Immature natural killer cell (primary cell): Measurements from ENCODE around the gene MARVELD3. TPM values are rescaled to one million over a fixed set of nuclear protein-coding genes. Genes with fewer than 3 reads are reported as not detected.

Experiments
- DNase-seq, 3 donors: peaks; one replicate each; pipeline ENCODE4 v3.0.0; 2022; ENCODE audit warnings: mixed read lengths in 1 of 3
- H3K27ac Mint-ChIP-seq, 6 donors: one replicate each; pipeline ENCODE4 v1.8.0; 2020; ENCODE audit warnings: mixed read lengths in 6 of 6, mild to moderate bottlenecking in 5 of 6, inconsistent platforms in 4 of 6, moderate library complexity in 3 of 6
- H3K27me3 Mint-ChIP-seq, 3 donors: one replicate each; pipeline ENCODE4 v1.8.0; 2020 to 2021; ENCODE audit warnings: low read depth in 3 of 3, mild to moderate bottlenecking in 3 of 3, mixed read lengths in 3 of 3, moderate library complexity in 3 of 3, inconsistent platforms in 1 of 3
- H3K36me3 Mint-ChIP-seq, 3 donors: one replicate each; pipeline ENCODE4 v1.8.0; 2020; ENCODE audit warnings: mixed read lengths in 3 of 3, inconsistent platforms in 2 of 3, mild to moderate bottlenecking in 2 of 3
- H3K4me1 Mint-ChIP-seq, 2 donors: one replicate each; pipeline ENCODE4 v1.8.0; 2020; ENCODE audit warnings: inconsistent platforms in 2 of 2, mild to moderate bottlenecking in 2 of 2, mixed read lengths in 2 of 2, moderate library complexity in 1 of 2
- H3K4me3 Mint-ChIP-seq, 5 donors: one replicate each; pipeline ENCODE4 v1.8.0; 2020; ENCODE audit warnings: mild to moderate bottlenecking in 5 of 5, mixed read lengths in 5 of 5, inconsistent platforms in 3 of 5, moderate library complexity in 3 of 5
- H3K9me3 Mint-ChIP-seq, 6 donors: one replicate each; pipeline ENCODE4 v1.8.0; 2020; ENCODE audit warnings: mild to moderate bottlenecking in 6 of 6, mixed read lengths in 6 of 6, inconsistent platforms in 4 of 6, moderate library complexity in 3 of 6
- polyA plus RNA-seq, 3 donors: library from polyadenylated mRNA; unstranded; fragments of 300-500 nt; fragmentation: Illumina TruSeq; gene quantifications; one replicate each; pipeline ENCODE4 v1.2.3, GENCODE V29; 2021

Gene MARVELD3
- polyA plus RNA-seq, 3 donors from 2014 or later, result not detected

DNA sequence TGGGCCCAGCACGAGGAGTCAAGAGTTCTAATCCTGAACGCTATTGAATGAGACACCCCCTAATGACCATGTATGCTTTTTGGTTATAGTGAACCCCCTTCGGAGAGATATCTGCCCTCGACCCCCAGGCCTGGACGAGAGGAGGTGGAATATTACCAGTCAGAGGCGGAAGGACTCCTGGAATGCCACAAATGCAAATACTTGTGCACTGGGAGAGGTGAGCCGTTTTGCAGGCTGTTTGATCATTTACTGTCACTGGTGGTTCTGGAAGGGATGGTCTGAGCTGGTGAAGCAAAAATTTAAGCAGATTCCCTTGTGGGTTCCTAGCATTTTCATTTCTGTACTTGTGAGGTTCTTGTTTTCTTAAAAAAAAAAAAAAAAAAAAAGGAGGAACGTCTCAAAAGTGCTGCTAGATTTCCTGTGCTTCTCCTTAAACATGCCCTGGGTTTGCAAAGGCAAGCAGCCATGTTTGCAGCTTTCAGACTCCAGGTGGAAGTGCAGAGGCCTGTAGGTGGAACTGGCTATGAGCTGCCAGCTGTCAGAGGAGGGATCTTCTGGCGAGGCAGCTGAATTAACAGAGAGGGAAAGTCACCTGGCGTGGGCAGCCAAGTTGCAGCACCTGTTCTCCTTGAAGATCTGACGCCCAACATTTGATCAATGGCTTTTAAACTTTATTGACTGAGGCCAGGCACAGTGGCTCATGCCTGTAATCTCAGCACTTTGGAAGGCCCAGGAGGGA is 3.5 kb downstream of the MARVELD3 start:
- Mint-ChIP-seq H3K9me3 (no peaks in the 10 kb centered on the region), H3K27ac (no peak overlapping the region), H3K27me3 (peaks cover 2 to 4% (median 3%) of the 10 kb centered on the region in 3 donors), H3K4me3 (no peak overlapping the region), H3K4me1 (peaks cover 0 to 3% of the 10 kb centered on the region in 2 donors), H3K36me3 (no peaks in the 10 kb centered on the region)
- DNase-seq, result no peak

DNA sequence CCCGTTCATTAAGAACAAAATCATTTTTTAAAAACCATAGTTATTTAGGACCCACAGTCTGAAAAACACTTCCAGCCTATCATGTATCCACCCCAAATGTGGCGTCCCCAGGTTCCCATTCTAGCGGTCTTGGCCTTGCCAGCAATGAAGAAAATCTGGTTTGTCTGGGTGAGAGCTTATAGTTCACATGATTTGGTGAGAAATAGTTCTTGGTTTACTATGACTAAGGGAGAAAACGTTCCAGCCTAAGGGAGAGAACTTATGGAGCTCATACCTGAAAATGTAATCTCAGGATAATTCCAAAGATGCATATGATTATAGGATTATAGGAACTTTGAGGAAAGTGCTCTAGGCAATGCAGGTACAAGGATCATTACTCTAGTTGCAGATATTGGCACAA is 4.8 kb downstream of the MARVELD3 start:
- Mint-ChIP-seq H3K27me3 (peaks cover 2 to 4% (median 3%) of the 10 kb centered on the region in 3 donors), H3K36me3 (no peaks in the 10 kb centered on the region), H3K9me3 (no peaks in the 10 kb centered on the region), H3K4me3 (no peak overlapping the region), H3K27ac (no peak overlapping the region), H3K4me1 (peaks cover 0 to 1% of the 10 kb centered on the region in 2 donors)
- no peak for DNase-seq

DNA sequence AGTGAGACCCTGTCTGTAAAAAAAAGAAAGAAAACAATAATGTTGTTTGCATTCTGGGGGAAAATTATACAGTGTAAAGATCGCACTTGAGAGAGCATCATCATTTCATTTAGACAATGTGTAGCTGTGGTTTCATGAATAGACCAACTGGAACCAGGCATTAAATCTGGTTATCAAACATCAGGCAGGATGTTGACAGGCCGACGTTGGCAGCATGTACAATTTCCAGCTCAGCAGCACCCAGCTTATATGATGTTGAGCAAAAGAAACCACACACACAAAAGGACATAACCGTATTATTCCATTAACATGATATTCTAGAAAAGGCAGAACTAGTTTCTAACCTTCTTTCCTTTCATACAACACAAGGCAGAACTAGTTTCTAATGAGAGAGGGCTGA is 5.8 kb downstream of the MARVELD3 start:
- Mint-ChIP-seq H3K36me3 (no peaks in the 10 kb centered on the region), H3K4me3 (no peak overlapping the region), H3K27ac (no peak overlapping the region), H3K27me3 (peaks cover 2 to 3% (median 2%) of the 10 kb centered on the region in 3 donors), H3K4me1 (no peaks in the 10 kb centered on the region), H3K9me3 (no peaks in the 10 kb centered on the region)
- DNase-seq, result no peak

DNA sequence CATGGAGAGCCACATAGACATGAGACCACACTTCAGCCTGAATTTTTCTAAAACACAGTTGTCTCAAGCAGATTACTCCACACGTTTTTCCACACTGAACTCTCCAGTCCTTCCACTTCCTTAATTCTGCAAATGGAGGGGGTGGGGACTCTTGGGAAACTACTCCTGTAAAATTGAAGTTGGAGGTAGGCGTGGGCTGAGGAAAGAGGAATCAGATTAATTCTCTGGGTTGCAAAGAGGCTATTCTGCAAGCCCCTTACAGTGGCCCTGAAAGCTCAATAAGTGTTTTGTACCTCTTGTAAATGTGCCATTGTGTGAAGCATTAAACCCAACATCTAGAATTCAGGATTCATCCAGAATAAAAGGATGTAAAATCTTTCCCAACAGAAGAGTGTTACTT is 9.6 kb downstream of the MARVELD3 start:
- peaks cover 0 to 2% (median 0%) of the 10 kb centered on the region in 3 donors for H3K27me3 Mint-ChIP-seq
- no peaks in the 10 kb centered on the region for H3K4me1 Mint-ChIP-seq
- no peak overlapping the region for H3K4me3 Mint-ChIP-seq
- DNase-seq, result no peak
- H3K9me3 Mint-ChIP-seq, result no peaks in the 10 kb centered on the region
- H3K27ac Mint-ChIP-seq, result no peak overlapping the region
- H3K36me3 Mint-ChIP-seq, result peaks cover 0 to 12% (median 3%) of the 10 kb centered on the region in 3 donors

DNA sequence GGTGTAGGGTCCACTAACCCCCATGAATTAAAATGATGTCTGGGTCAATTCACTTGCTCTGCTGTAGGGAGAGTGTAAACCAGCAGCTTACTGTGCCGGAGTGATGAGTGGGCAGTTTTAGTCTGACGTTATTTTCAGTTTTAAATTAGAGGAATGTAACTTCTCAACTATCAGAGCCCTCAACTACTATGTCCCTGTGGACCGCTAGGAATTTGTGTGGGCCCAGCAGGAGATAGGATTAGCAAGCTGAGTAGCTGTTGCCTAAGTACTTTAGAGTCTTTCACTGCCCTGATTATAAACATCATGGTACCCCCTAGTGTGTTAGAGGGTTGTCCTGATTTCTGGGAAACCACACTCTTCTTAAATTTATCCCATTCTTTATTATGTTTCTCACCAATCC is 11.4 kb downstream of the MARVELD3 start:
- H3K9me3 Mint-ChIP-seq, result no peaks in the 10 kb centered on the region
- H3K4me3 Mint-ChIP-seq, result no peak overlapping the region
- DNase-seq, result no peak
- H3K27me3 Mint-ChIP-seq, result peaks cover 0 to 2% (median 0%) of the 10 kb centered on the region in 3 donors
- peaks cover 0 to 15% (median 3%) of the 10 kb centered on the region in 3 donors for H3K36me3 Mint-ChIP-seq
- no peak overlapping the region for H3K27ac Mint-ChIP-seq
- no peaks in the 10 kb centered on the region for H3K4me1 Mint-ChIP-seq

DNA sequence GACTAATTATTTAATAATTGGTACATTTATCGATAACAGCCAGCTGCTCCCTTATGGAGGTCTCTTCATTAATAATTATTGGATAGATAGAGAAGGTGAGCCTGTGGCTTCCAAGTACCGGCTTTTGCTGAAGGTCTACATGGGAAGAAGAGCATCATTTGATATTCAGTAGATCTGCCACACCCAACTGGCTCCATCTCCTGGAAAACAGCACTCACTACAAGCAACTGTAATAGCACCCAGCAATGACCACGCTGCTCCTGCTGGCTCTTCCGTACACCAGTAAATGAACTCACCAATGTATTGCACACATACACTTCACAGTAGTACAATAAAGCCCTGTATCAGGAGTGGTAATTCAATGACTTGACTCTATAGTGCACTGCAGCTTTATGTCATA is 19.5 kb downstream of the MARVELD3 start:
- Mint-ChIP-seq H3K9me3 (no peaks in the 10 kb centered on the region), H3K4me3 (no peak overlapping the region), H3K27ac (no peak overlapping the region), H3K4me1 (no peaks in the 10 kb centered on the region), H3K36me3 (peaks cover 10 to 25% (median 10%) of the 10 kb centered on the region in 3 donors), H3K27me3 (no peaks in the 10 kb centered on the region)
- no peak for DNase-seq

DNA sequence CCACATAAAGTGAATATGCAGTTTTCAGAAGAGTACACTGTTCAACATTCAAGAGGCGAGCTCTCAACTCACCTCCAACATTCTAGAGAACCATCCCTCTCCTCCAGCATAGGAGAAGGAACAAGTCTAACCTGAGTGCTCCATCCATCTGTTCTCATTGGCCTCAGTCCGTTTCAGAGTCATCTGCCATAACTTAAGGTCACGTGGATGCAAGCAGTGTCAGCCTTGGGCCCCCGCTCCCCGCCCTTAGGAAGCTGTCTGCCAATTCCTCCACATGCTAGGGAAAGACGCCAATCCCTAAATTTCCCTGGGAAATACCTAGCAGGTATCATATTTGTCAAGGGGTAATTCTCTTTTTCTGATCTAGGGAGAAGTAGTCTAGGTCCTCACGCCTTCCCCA is 21.4 kb downstream of the MARVELD3 start:
- Mint-ChIP-seq H3K27ac (no peak overlapping the region), H3K4me1 (no peaks in the 10 kb centered on the region), H3K27me3 (no peaks in the 10 kb centered on the region), H3K36me3 (peaks cover 12 to 27% (median 12%) of the 10 kb centered on the region in 3 donors), H3K4me3 (no peak overlapping the region), H3K9me3 (no peaks in the 10 kb centered on the region)
- DNase-seq, result no peak

DNA sequence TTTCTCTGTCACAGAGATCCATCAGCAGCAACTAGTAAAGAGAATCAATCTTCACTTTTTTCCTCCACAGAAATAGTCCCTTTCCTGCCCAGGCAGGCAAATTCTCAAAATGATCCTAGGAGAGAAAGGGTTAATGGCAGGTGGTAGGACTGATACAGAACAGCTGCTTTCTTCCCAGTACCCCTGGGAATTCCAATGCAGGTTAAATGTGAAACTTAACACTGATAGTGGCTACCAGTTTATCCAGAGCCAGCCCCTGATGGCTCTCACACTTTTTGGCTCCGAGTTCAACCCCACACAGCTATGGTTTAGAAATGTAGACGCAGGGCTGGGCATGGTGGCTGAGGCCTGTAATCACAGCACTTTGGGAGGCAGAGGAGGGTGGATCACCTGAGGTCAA is 22.2 kb downstream of the MARVELD3 start:
- Mint-ChIP-seq H3K27me3 (no peaks in the 10 kb centered on the region), H3K4me1 (no peaks in the 10 kb centered on the region), H3K4me3 (no peak overlapping the region), H3K36me3 (peaks cover 16 to 31% (median 16%) of the 10 kb centered on the region in 3 donors), H3K27ac (no peak overlapping the region), H3K9me3 (no peaks in the 10 kb centered on the region)
- DNase-seq, result no peak

DNA sequence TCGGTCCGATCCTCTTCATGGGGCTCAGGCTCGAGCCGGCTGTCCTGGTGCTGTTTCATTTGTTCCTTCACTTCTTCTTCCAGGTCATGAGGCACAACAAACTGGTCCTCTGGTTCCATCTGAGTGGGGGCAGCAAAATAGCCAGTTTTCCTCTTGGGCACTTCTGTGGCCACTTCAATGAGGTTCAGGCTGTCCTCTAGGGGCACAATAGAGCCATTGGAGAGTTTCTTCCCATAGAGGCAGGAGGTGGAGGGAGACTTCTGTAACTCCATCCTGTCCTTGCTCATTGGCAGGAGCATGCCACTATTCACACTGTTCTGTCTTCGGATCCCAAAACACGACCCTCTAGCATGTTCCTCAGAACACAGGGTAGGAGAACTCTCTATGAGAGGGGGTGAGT is 22.9 kb downstream of the MARVELD3 start:
- Mint-ChIP-seq H3K36me3 (peaks cover 16 to 31% (median 16%) of the 10 kb centered on the region in 3 donors), H3K4me3 (no peak overlapping the region), H3K27ac (no peak overlapping the region), H3K27me3 (no peaks in the 10 kb centered on the region), H3K4me1 (no peaks in the 10 kb centered on the region), H3K9me3 (no peaks in the 10 kb centered on the region)
- no peak for DNase-seq

DNA sequence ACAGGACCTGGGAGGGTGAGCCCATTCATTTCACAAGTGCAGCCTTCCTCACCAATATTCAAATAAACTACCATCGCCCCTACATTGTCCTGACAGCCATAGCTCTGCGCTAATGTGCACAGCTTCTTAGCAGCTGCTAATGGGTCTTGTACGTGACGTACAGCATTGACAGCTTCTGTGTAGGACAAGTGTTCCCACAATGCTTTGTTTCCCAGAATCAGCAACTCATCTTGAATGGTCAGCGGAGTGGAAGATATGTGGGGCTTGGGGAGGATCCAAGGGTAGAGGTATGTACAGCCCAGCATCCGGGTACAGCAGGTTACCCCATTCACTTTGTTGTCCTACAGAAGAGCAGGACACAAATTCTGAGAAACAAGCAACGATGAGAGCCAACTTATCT is 23.7 kb downstream of the MARVELD3 start:
- no peak overlapping the region for H3K27ac Mint-ChIP-seq
- DNase-seq, result no peak
- H3K36me3 Mint-ChIP-seq, result peaks cover 16 to 35% (median 21%) of the 10 kb centered on the region in 3 donors
- H3K9me3 Mint-ChIP-seq, result no peaks in the 10 kb centered on the region
- no peaks in the 10 kb centered on the region for H3K4me1 Mint-ChIP-seq
- no peak overlapping the region for H3K4me3 Mint-ChIP-seq
- H3K27me3 Mint-ChIP-seq, result no peaks in the 10 kb centered on the region

DNA sequence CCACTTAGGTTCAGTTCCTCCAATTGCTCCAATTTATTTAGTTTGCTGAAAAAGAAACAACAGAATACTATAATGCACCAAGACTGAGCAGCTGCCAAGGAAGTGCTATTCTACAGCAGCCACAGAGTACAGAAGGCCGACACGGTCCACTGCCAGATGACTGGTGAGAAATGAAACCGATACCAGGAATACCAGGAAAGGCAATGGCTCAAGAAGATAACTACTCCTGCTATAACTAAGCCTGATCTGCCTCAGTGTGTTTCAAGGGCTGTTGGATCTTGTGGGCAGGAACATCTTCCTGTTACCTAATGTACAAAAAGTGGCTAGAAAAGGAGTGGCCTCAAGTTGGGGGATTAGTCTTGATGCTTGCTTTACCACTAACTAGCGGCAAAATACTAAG is 32.8 kb downstream of the MARVELD3 start:
- peaks cover 13 to 38% (median 26%) of the 10 kb centered on the region in 3 donors for H3K36me3 Mint-ChIP-seq
- H3K4me3 Mint-ChIP-seq, result no peak overlapping the region
- H3K4me1 Mint-ChIP-seq, result no peaks in the 10 kb centered on the region
- H3K27ac Mint-ChIP-seq, result no peak overlapping the region
- H3K27me3 Mint-ChIP-seq, result peaks cover 0 to 1% (median 1%) of the 10 kb centered on the region in 3 donors
- H3K9me3 Mint-ChIP-seq, result no peaks in the 10 kb centered on the region
- no peak for DNase-seq

DNA sequence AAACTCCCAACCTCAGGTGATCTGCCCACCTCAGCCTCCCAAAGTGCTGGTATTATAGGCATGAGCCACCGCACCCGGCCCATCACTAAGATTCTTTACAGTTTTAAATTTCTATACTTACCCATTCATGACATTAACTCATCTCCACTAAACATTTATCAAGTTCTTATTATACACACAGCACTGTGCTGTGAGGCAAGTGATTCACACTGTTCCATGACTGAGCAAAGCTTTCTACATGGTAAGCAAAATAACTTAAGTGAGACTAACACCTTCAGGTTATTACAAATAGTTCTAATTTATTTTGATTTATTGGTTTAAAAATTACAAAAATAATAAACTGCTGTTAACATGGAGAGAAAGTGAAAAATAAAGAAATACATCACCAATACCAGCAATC is 33.5 kb downstream of the MARVELD3 start:
- Mint-ChIP-seq H3K4me3 (no peak overlapping the region), H3K9me3 (no peaks in the 10 kb centered on the region), H3K27me3 (peaks cover 0 to 1% (median 1%) of the 10 kb centered on the region in 3 donors), H3K4me1 (no peaks in the 10 kb centered on the region), H3K27ac (no peak overlapping the region), H3K36me3 (peaks cover 14 to 40% (median 27%) of the 10 kb centered on the region in 3 donors)
- no peak for DNase-seq

DNA sequence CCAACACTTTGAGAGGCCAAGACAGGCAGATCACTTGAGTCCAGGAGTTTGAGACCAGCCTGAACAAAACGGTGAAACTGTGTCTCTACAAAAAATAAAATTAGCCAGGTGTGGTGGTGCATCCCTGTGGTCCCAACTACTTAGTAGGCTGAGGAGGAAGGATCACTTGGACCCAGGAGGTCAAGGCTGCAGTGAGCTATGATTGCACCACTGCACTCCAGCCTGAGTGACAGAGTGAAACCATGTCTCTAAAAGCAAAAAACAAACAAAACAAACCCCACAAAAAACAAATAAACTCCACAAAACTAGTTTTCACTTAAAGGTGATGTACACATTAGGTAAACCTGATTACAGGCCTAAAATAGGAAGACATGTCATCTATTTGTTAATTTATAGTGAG is 40.3 kb downstream of the MARVELD3 start:
- H3K4me1 Mint-ChIP-seq, result no peaks in the 10 kb centered on the region
- DNase-seq, result no peak
- H3K9me3 Mint-ChIP-seq, result no peaks in the 10 kb centered on the region
- peaks cover 0 to 1% (median 0%) of the 10 kb centered on the region in 3 donors for H3K27me3 Mint-ChIP-seq
- H3K27ac Mint-ChIP-seq, result no peak overlapping the region
- no peak overlapping the region for H3K4me3 Mint-ChIP-seq
- H3K36me3 Mint-ChIP-seq, result peaks cover 18 to 60% (median 39%) of the 10 kb centered on the region in 3 donors

DNA sequence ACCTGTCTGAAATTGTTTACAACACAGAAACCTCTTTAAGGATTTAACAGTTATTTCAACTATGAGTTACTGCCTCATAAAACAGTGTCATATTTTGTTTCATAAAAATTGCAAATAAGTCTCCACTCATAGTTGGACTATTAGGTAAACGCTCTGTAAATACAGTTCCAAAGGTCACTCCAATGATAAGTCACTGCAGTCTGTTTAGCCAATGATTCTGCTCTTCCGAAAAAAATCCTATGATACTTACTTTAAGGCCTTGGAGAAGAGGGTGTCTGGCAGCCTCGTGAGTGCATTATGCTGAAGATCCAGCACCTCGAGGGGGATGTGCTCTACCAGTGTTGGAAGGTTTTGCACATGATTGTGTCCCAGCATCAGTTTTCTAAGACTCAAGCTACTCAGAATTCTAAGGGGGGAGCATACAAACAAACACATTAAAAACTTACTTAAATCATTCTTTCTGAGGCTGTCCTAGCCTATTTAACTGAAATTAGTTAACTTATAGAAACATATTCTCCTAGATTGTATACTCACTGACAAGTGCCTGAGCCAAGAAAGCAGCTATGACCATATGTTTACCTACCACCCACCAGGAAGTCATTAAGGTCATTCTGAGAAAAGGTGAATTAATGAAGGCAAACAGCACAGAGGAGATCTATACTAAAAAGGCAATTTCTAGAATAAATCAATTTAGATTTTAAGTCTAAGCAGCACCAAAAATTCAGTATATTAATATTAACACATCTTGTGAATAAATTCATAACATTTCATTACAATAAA is 41.1 kb downstream of the MARVELD3 start:
- DNase-seq, result no peak
- H3K27ac Mint-ChIP-seq, result peak overlapping the region in 1 of 6 donors; percentile 60
- H3K9me3 Mint-ChIP-seq, result no peaks in the 10 kb centered on the region
- no peaks in the 10 kb centered on the region for H3K4me1 Mint-ChIP-seq
- H3K4me3 Mint-ChIP-seq, result no peak overlapping the region
- peaks cover 0 to 1% (median 0%) of the 10 kb centered on the region in 3 donors for H3K27me3 Mint-ChIP-seq
- H3K36me3 Mint-ChIP-seq, result peaks cover 22 to 61% (median 42%) of the 10 kb centered on the region in 3 donors
